ENCODE results near the gene PAOX.
A peak's percentile ranks its signal among the peaks of the same experiment; 100 is the strongest.

PAOX gene
- total RNA-seq: 0.43 to 3.2 (median 0.86) reads per million in 9 experiments

GRCh38 chr10:133379152-133379800 lies at the start of gene PAOX:
PAOX (plus strand) TSS chr10:133379262; CDS start chr10:133379317, 55 bp downstream.
- H3K36me3 Mint-ChIP-seq (ENCODE audit: insufficient read depth): peaks cover 9% of the 10 kb centered on the region
- no peaks in the 10 kb centered on the region for H3K9me3 Mint-ChIP-seq
- no peaks in the 10 kb centered on the region for H3K27me3 Mint-ChIP-seq
- ATAC-seq (replicated peaks) (peak; percentile 69), DNase-seq (peak; percentile 53 to 59 (median 55))
- H3K27ac Mint-ChIP-seq: no peak within 1 kb of the TSS
- peak within 1 kb of the TSS; percentile 74 to 79 for H3K4me3 Mint-ChIP-seq
- peaks cover 7 to 8% of the 10 kb centered on the region in 2 donors for H3K4me1 Mint-ChIP-seq (ENCODE audit: low read depth in 2 of 2)

GRCh38 chr10:133329491-133330202 lies 49.4 kb upstream of the PAOX start:
- ATAC-seq (replicated peaks): peak; percentile 89
- peaks cover 6% of the 10 kb centered on the region for H3K36me3 Mint-ChIP-seq (ENCODE audit: insufficient read depth)
- peak; percentile 84 to 85 (median 84) for DNase-seq
- H3K27me3 Mint-ChIP-seq: peaks cover 35 to 68% of the 10 kb centered on the region in 2 donors
- peak overlapping the region in 1 of 2 donors; percentile 46 for H3K27ac Mint-ChIP-seq
- H3K4me1 Mint-ChIP-seq (ENCODE audit: low read depth in 2 of 2): peaks cover 5 to 9% of the 10 kb centered on the region in 2 donors
- H3K4me3 Mint-ChIP-seq: peak overlapping the region; percentile 70 to 71
- H3K9me3 Mint-ChIP-seq: no peaks in the 10 kb centered on the region

- Mint-ChIP-seq H3K36me3 (ENCODE audit: insufficient read depth) (peaks cover 16% of the 10 kb centered on the region), H3K27ac (peak overlapping the region in 1 of 2 donors; percentile 22), H3K27me3 (peaks cover 10 to 35% of the 10 kb centered on the region in 2 donors), H3K4me3 (no peak overlapping the region), H3K4me1 (ENCODE audit: low read depth in 2 of 2) (peaks cover 6 to 8% of the 10 kb centered on the region in 2 donors), H3K9me3 (no peaks in the 10 kb centered on the region)
- no peak for DNase-seq
- no peak for ATAC-seq (replicated peaks)
Observed at GRCh38 chr10:133332936-133333699, 45.9 kb upstream of the PAOX start.

- Mint-ChIP-seq H3K27me3 (peaks cover 3 to 19% of the 10 kb centered on the region in 2 donors), H3K9me3 (no peaks in the 10 kb centered on the region), H3K4me1 (ENCODE audit: low read depth in 2 of 2) (peaks cover 6 to 8% of the 10 kb centered on the region in 2 donors), H3K4me3 (peak overlapping the region in 1 of 2 donors; percentile 76), H3K27ac (peak overlapping the region; percentile 92 to 96), H3K36me3 (ENCODE audit: insufficient read depth) (peaks cover 16% of the 10 kb centered on the region)
- ATAC-seq (replicated peaks): peak; percentile 18
- peak in 2 of 3 experiments; percentile 35 to 38 for DNase-seq
Observed at GRCh38 chr10:133334503-133335245, 44.4 kb upstream of the PAOX start.

- peaks cover 3 to 4% of the 10 kb centered on the region in 2 donors for H3K4me1 Mint-ChIP-seq (ENCODE audit: low read depth in 2 of 2)
- peak overlapping the region in 1 of 2 donors; percentile 76 for H3K4me3 Mint-ChIP-seq
- DNase-seq (peak; percentile 85 to 91 (median 87)), ATAC-seq (replicated peaks) (peak; percentile 51)
- peak overlapping the region; percentile 92 to 96 for H3K27ac Mint-ChIP-seq
- peaks cover 16% of the 10 kb centered on the region for H3K36me3 Mint-ChIP-seq (ENCODE audit: insufficient read depth)
- peaks cover 0 to 15% of the 10 kb centered on the region in 2 donors for H3K27me3 Mint-ChIP-seq
- no peaks in the 10 kb centered on the region for H3K9me3 Mint-ChIP-seq
Observed at GRCh38 chr10:133335246-133336117, 43.6 kb upstream of the PAOX start.

- no peak for ATAC-seq (replicated peaks)
- Mint-ChIP-seq H3K9me3 (no peaks in the 10 kb centered on the region), H3K4me1 (ENCODE audit: low read depth in 2 of 2) (peaks cover 3 to 4% of the 10 kb centered on the region in 2 donors), H3K36me3 (ENCODE audit: insufficient read depth) (peaks cover 16% of the 10 kb centered on the region), H3K4me3 (no peak overlapping the region), H3K27ac (peak overlapping the region; percentile 92 to 96), H3K27me3 (peaks cover 0 to 15% of the 10 kb centered on the region in 2 donors)
- DNase-seq: no peak
Observed at GRCh38 chr10:133336118-133336576, 42.9 kb upstream of the PAOX start.

- Mint-ChIP-seq H3K36me3 (ENCODE audit: insufficient read depth) (peaks cover 16% of the 10 kb centered on the region), H3K9me3 (no peaks in the 10 kb centered on the region), H3K4me3 (peak within 1 kb of the TSS in 1 of 2 donors; percentile 76), H3K27me3 (peaks cover 3 to 16% of the 10 kb centered on the region in 2 donors), H3K27ac (peak within 1 kb of the TSS; percentile 92 to 96), H3K4me1 (ENCODE audit: low read depth in 2 of 2) (peaks cover 3 to 4% of the 10 kb centered on the region in 2 donors)
- DNase-seq (peak; percentile 87 to 95 (median 93)), ATAC-seq (replicated peaks) (peak; percentile 61)
Observed at GRCh38 chr10:133336577-133337369, 42.3 kb upstream of the PAOX start, which contains the start of gene CALY. CALY (minus strand) TSS chr10:133336896; CDS start chr10:133328989, 7,907 bp downstream.

GRCh38 chr10:133337370-133337725 lies 41.7 kb upstream of the PAOX start:
- peaks cover 3 to 4% of the 10 kb centered on the region in 2 donors for H3K4me1 Mint-ChIP-seq (ENCODE audit: low read depth in 2 of 2)
- no peak overlapping the region for H3K4me3 Mint-ChIP-seq
- H3K27ac Mint-ChIP-seq: no peak overlapping the region
- no peak for DNase-seq
- H3K9me3 Mint-ChIP-seq: no peaks in the 10 kb centered on the region
- peaks cover 7 to 16% of the 10 kb centered on the region in 2 donors for H3K27me3 Mint-ChIP-seq
- H3K36me3 Mint-ChIP-seq (ENCODE audit: insufficient read depth): peaks cover 16% of the 10 kb centered on the region
- ATAC-seq (replicated peaks): no peak

GRCh38 chr10:133338080-133339071 lies 40.7 kb upstream of the PAOX start:
- peaks cover 3 to 4% of the 10 kb centered on the region in 2 donors for H3K4me1 Mint-ChIP-seq (ENCODE audit: low read depth in 2 of 2)
- H3K9me3 Mint-ChIP-seq: no peaks in the 10 kb centered on the region
- H3K27me3 Mint-ChIP-seq: peaks cover 12 to 15% of the 10 kb centered on the region in 2 donors
- H3K36me3 Mint-ChIP-seq (ENCODE audit: insufficient read depth): peaks cover 13% of the 10 kb centered on the region
- no peak overlapping the region for H3K27ac Mint-ChIP-seq
- no peak for ATAC-seq (replicated peaks)
- no peak overlapping the region for H3K4me3 Mint-ChIP-seq
- DNase-seq: no peak

GRCh38 chr10:133339708-133340380 lies 39.2 kb upstream of the PAOX start:
- H3K36me3 Mint-ChIP-seq (ENCODE audit: insufficient read depth): peaks cover 8% of the 10 kb centered on the region
- no peak for DNase-seq
- H3K9me3 Mint-ChIP-seq: no peaks in the 10 kb centered on the region
- no peak overlapping the region for H3K27ac Mint-ChIP-seq
- H3K27me3 Mint-ChIP-seq: peaks cover 14 to 29% of the 10 kb centered on the region in 2 donors
- H3K4me3 Mint-ChIP-seq: no peak overlapping the region
- peaks cover under 1% of the 10 kb centered on the region in 2 donors for H3K4me1 Mint-ChIP-seq (ENCODE audit: low read depth in 2 of 2)
- no peak for ATAC-seq (replicated peaks)

Measured in effector memory CD8-positive, alpha-beta T cell (primary cell).